IMR-90 (cell line): ENCODE results near the gene PKP4. TPM values are rescaled to one million over a fixed set of nuclear protein-coding genes. Genes with fewer than 3 reads are reported as not detected.

Experiments used
- ATAC-seq: fragments of 200-7000 bp; cut with Tn5 transposase; 2 replicates; pipeline ENCODE4 v1.9.1; 2020; ENCODE audit warnings: low read depth, mild to moderate bottlenecking, moderate library complexity
- BruUV-seq: library from RNA; stranded (reverse); fragments of 400-500 nt; replicated peaks from 2 replicates; lab custom pipeline; 2021; lab: Mats Ljungman, UMichigan
- CTCF ChIA-PET: fragments of 300-600 bp; formaldehyde crosslinking; extraction: SDS; loops from one replicate; lab custom pipeline; 2021; ENCODE audit warnings: antibody characterized with exemption; lab: Yijun Ruan, JAX
- POLR2A ChIA-PET: fragments of 300-600 bp; sonication (Branson Sonifier 250); formaldehyde crosslinking; loops from one replicate; lab custom pipeline; 2022; ENCODE audit warnings: antibody characterized with exemption; ENCODE audit not compliant: unreplicated experiment; lab: Charles Lee
- DNase-seq: peaks from one replicate; pipeline ENCODE4 v3.0.0; 2013
- H2AFZ ChIP-seq: replicated peaks from 2 replicates; pipeline ENCODE3; 2013; ENCODE audit warnings: low read length, mild to moderate bottlenecking; ENCODE audit not compliant: poor library complexity
- H2AK5ac ChIP-seq: 2 replicates; pipeline ENCODE4 v1.6.1; 2013; ENCODE audit warnings: low read depth, low read length, inconsistent platforms
- H2AK9ac ChIP-seq: replicated peaks from 2 replicates; pipeline ENCODE3; 2013; ENCODE audit warnings: mild to moderate bottlenecking, low read depth, low read length, moderate library complexity; ENCODE audit not compliant: poor library complexity
- H2BK120ac ChIP-seq: 2 replicates; pipeline ENCODE4 v1.6.1; 2013; ENCODE audit warnings: low read depth, low read length, inconsistent platforms
- H2BK15ac ChIP-seq: 3 replicates; pipeline ENCODE4 v1.6.1; 2013; ENCODE audit warnings: low read depth, low read length, inconsistent platforms
- H2BK20ac ChIP-seq: 2 replicates; pipeline ENCODE4 v1.6.1; 2013; ENCODE audit warnings: low read depth, mild to moderate bottlenecking, inconsistent platforms, low read length, moderate library complexity
- H2BK5ac ChIP-seq: 2 replicates; pipeline ENCODE4 v1.6.1; 2013; ENCODE audit warnings: mild to moderate bottlenecking, low read depth, low read length, inconsistent platforms; ENCODE audit not compliant: poor library complexity, severe bottlenecking
- H3K14ac ChIP-seq: replicated peaks from 2 replicates; pipeline ENCODE4 v1.6.1; 2013; ENCODE audit warnings: low read depth, low read length, inconsistent platforms
- H3K18ac ChIP-seq: 2 replicates; pipeline ENCODE4 v1.6.1; 2013; ENCODE audit warnings: low read depth, low read length, control low read depth
- H3K23ac ChIP-seq: 2 replicates; pipeline ENCODE4 v1.6.1; 2013; ENCODE audit warnings: low read depth, low read length, inconsistent platforms
- H3K27ac ChIP-seq: 2 replicates; pipeline ENCODE4 v1.5.1; 2013; ENCODE audit warnings: mild to moderate bottlenecking, control low read depth, low read length; ENCODE audit not compliant: insufficient read depth
- H3K27me3 ChIP-seq: 2 replicates; pipeline ENCODE4 v1.6.1; 2013; ENCODE audit warnings: low read length; ENCODE audit not compliant: control insufficient read depth, insufficient read depth
- H3K36me3 ChIP-seq: 2 replicates; pipeline ENCODE4 v1.6.1; 2013; ENCODE audit warnings: low read length, mixed read lengths; ENCODE audit not compliant: control insufficient read depth, insufficient read depth
- H3K4ac ChIP-seq: 2 replicates; pipeline ENCODE4 v1.6.1; 2013; ENCODE audit warnings: low read depth, low read length, inconsistent platforms
- H3K4me1 ChIP-seq: 2 replicates; pipeline ENCODE4 v1.6.1; 2013; ENCODE audit warnings: low read length, mixed read lengths; ENCODE audit not compliant: control insufficient read depth, insufficient read depth
- H3K4me2 ChIP-seq: 2 replicates; pipeline ENCODE4 v1.6.1; 2013; ENCODE audit warnings: low read depth, mild to moderate bottlenecking, control low read depth, low read length, moderate library complexity
- H3K4me3 ChIP-seq: 2 replicates; pipeline ENCODE4 v1.5.1; 2013; ENCODE audit warnings: low read depth, mild to moderate bottlenecking, control low read depth, low read length, moderate library complexity; ENCODE audit not compliant: insufficient read depth
- H3K56ac ChIP-seq: 2 replicates; pipeline ENCODE4 v1.6.1; 2013; ENCODE audit warnings: low read length, inconsistent platforms; ENCODE audit not compliant: insufficient read depth; ENCODE audit errors: extremely low read depth
- H3K79me1 ChIP-seq, 2 experiments: 2 replicates each; pipeline ENCODE4 v1.6.1; 2013; ENCODE audit warnings: low read length in 2 of 2, inconsistent platforms in 1 of 2, low read depth in 1 of 2
- H3K9ac ChIP-seq: 2 replicates; pipeline ENCODE4 v1.6.1; 2013; ENCODE audit warnings: low read depth, low read length, control low read depth
- H3K9me1 ChIP-seq: 2 replicates; pipeline ENCODE4 v1.6.1; 2013; ENCODE audit warnings: low read length, inconsistent platforms; ENCODE audit not compliant: insufficient read depth
- H3K9me3 ChIP-seq: 2 replicates; pipeline ENCODE4 v1.6.1; 2013; ENCODE audit warnings: low read length; ENCODE audit not compliant: control insufficient read depth, insufficient read depth
- H4K20me1 ChIP-seq: 2 replicates; pipeline ENCODE4 v1.6.1; 2013; ENCODE audit warnings: low read length, inconsistent platforms; ENCODE audit not compliant: insufficient read depth
- H4K5ac ChIP-seq: 2 replicates; pipeline ENCODE4 v1.6.1; 2013; ENCODE audit warnings: mild to moderate bottlenecking, low read depth, low read length, control low read depth
- H4K8ac ChIP-seq, 2 experiments: 2 replicates each; pipeline ENCODE4 v1.6.1; 2013; ENCODE audit warnings: low read depth in 2 of 2, low read length in 2 of 2, control low read depth in 1 of 2, inconsistent platforms in 1 of 2
- H4K91ac ChIP-seq: 2 replicates; pipeline ENCODE4 v1.6.1; 2013; ENCODE audit warnings: low read depth, low read length, inconsistent platforms; ENCODE audit not compliant: insufficient read depth
- BHLHE40 ChIP-seq: fragments of 150-350 bp; IDR thresholded peaks from 2 replicates; pipeline ENCODE4 v1.6.1; 2016; ENCODE audit warnings: mild to moderate bottlenecking, low read depth, low read length
- CEBPB ChIP-seq: IDR thresholded peaks from 2 replicates; pipeline ENCODE4 v1.6.1; 2012; ENCODE audit warnings: low read depth, low read length, improper control_type of control experiment
- CHD1 ChIP-seq: IDR thresholded peaks from 2 replicates; pipeline ENCODE4 v1.6.1; 2012; ENCODE audit warnings: low read depth, low read length, improper control_type of control experiment
- CTCF ChIP-seq: conservative IDR thresholded peaks from 2 replicates; pipeline ENCODE4 v1.5.1; 2012; ENCODE audit warnings: mild to moderate bottlenecking, low read depth, low read length, improper control_type of control experiment
- ELK1 ChIP-seq: fragments of 150-350 bp; IDR thresholded peaks from 2 replicates; pipeline ENCODE4 v1.6.1; 2016; ENCODE audit warnings: low read depth, mild to moderate bottlenecking, low read length, moderate library complexity, borderline replicate concordance
- FOS ChIP-seq: fragments of 150-350 bp; IDR thresholded peaks from 2 replicates; pipeline ENCODE4 v1.6.1; 2016; ENCODE audit warnings: low read depth, low read length
- MAFK ChIP-seq: IDR thresholded peaks from 2 replicates; pipeline ENCODE4 v1.6.1; 2012; ENCODE audit warnings: low read depth, low read length, improper control_type of control experiment
- MAZ ChIP-seq: IDR thresholded peaks from 2 replicates; pipeline ENCODE4 v1.6.1; 2012; ENCODE audit warnings: low read depth, mild to moderate bottlenecking, low read length, improper control_type of control experiment, moderate library complexity, borderline replicate concordance
- MXI1 ChIP-seq: IDR thresholded peaks from 2 replicates; pipeline ENCODE4 v1.6.1; 2012; ENCODE audit warnings: low read depth, mild to moderate bottlenecking, low read length, moderate library complexity, borderline replicate concordance
- NFE2L2 ChIP-seq: fragments of 150-350 bp; IDR thresholded peaks from 2 replicates; pipeline ENCODE4 v1.6.1; 2016; ENCODE audit warnings: low read depth, mild to moderate bottlenecking, low read length
- POLR2A ChIP-seq: IDR thresholded peaks from 2 replicates; pipeline ENCODE4 v1.6.1; 2012; ENCODE audit warnings: mild to moderate bottlenecking, low read depth, low read length
- RAD21 ChIP-seq: IDR thresholded peaks from 2 replicates; pipeline ENCODE4 v1.6.1; 2012; ENCODE audit warnings: low read length, improper control_type of control experiment
- RCOR1 ChIP-seq: IDR thresholded peaks from 2 replicates; pipeline ENCODE4 v1.6.1; 2012; ENCODE audit warnings: mild to moderate bottlenecking, low read length, improper control_type of control experiment; ENCODE audit not compliant: insufficient replicate concordance
- RFX5 ChIP-seq: IDR thresholded peaks from 2 replicates; pipeline ENCODE4 v1.8.0; 2012; ENCODE audit warnings: low read depth, mild to moderate bottlenecking, low read length, moderate library complexity
- SMC3 ChIP-seq: fragments of 150-350 bp; IDR thresholded peaks from 2 replicates; pipeline ENCODE4 v1.6.1; 2016; ENCODE audit warnings: low read depth, mild to moderate bottlenecking, antibody characterized with exemption, low read length, moderate library complexity
- USF2 ChIP-seq: fragments of 150-350 bp; IDR thresholded peaks from 2 replicates; pipeline ENCODE4 v1.6.1; 2017; ENCODE audit warnings: mild to moderate bottlenecking, antibody characterized with exemption, low read length, low read depth
- WGBS, 2 experiments: methylation state at CpG; one replicate each; pipeline versions ENCODE4 v1.1.5 to v1.1.7; 2013; ENCODE audit warnings: missing lambda C conversion rate in 2 of 2; ENCODE audit not compliant: insufficient read length in 1 of 2; ENCODE audit errors: extremely low coverage in 2 of 2; 5-methylcytosine and 5-hydroxymethylcytosine counted together
- dilution Hi-C: fragments of 300-500 bp; cut with HindIII; formaldehyde crosslinking; loops from one replicate; pipeline ENCODE4 v1.14.3; 2018; ENCODE audit warnings: low sequenced_read_pairs; ENCODE audit not compliant: unreplicated experiment
- in situ Hi-C: fragments of 300-500 bp; cut with MboI; formaldehyde crosslinking; loops from 3 replicates; pipeline ENCODE4 v1.14.3; 2019; ENCODE audit warnings: low sequenced_read_pairs, inconsistent platforms, mixed read lengths
- intact Hi-C: fragments of 100-400 bp; cut with micrococcal nuclease; formaldehyde crosslinking; loops from 2 replicates; pipeline ENCODE4 v1.10.0; 2022
- polyA plus RNA-seq, 3 experiments: library from polyadenylated mRNA; depleted of rRNA; stranded (reverse); fragments of >200 nt; gene quantifications; 2 replicates each; pipeline ENCODE4 v1.2.3, GENCODE V29; 2012; ENCODE audit warnings: low replicate concordance in 1 of 3
- total RNA-seq: library from RNA; depleted of rRNA; stranded (reverse); fragments of >200 nt; gene quantifications from 2 replicates; pipeline ENCODE4 v1.2.3, GENCODE V29; 2012

The PKP4 gene
- total and polyA plus RNA-seq, 2 of the 4 experiments (the other 2 are of a cell fraction) = 20.1 to 37.8 TPM

GRCh38 chr2:158407031-158407430, 49.7 kb upstream of the PKP4 start:
- intact Hi-C loops (no loop called here), dilution Hi-C loops (no loop called here), in situ Hi-C loops (no loop called here)
- Histone ChIP-seq H3K14ac (no peak overlapping the region), H4K8ac (no peak overlapping the region), H3K79me1 (no peaks in the 10 kb centered on the region), H3K4me3 (no peak overlapping the region), H3K36me3 (no peaks in the 10 kb centered on the region), H2AK5ac (no peak overlapping the region), H2BK120ac (no peak overlapping the region), H2BK15ac (no peak overlapping the region), H2AFZ (no peak overlapping the region), H3K4ac (no peak overlapping the region), H3K4me1 (peaks cover 4% of the 10 kb centered on the region; the same call in 1 of the 2 replicates), H2BK5ac (no peak overlapping the region), H3K9me1 (peaks cover 4% of the 10 kb centered on the region; the same call in 1 of the 2 replicates), H3K56ac (no peak overlapping the region), H4K91ac (no peak overlapping the region), H3K18ac (no peak overlapping the region), H3K9me3 (peaks cover 6% of the 10 kb centered on the region), H3K9ac (no peak overlapping the region), H3K23ac (no peak overlapping the region), H4K5ac (no peak overlapping the region), H2BK20ac (no peak overlapping the region), H3K4me2 (no peak overlapping the region), H3K27me3 (no peaks in the 10 kb centered on the region), H4K20me1 (no peaks in the 10 kb centered on the region), H2AK9ac (no peak overlapping the region), H3K27ac (no peak overlapping the region)
- 86% methylated on average over 1 of the region's 3 CpGs; no CpG with 5 or more reads in 1 of the 2 experiments for WGBS, 2 experiments
- no TSS peak for BruUV-seq
- ChIA-PET POLR2A (no interaction called here), CTCF (interaction anchor here (0.7 kb wide), 1 partner anchor 51 kb away, joined by 3 read pairs; no protein-coding TSS in a partner anchor)
- ATAC-seq (no peak), DNase-seq (no peak)
- TF ChIP-seq RCOR1 (no peak), USF2 (no peak), BHLHE40 (no peak), RFX5 (no peak), FOS (no peak), MXI1 (no peak), NFE2L2 (no peak), POLR2A (no peak), CEBPB (no peak), MAFK (no peak), RAD21 (no peak), CTCF (no peak), ELK1 (no peak), SMC3 (no peak), MAZ (no peak), CHD1 (no peak)
